NCI-H2107 treated with DMSO at 0.1 percent for 48 hours (cell line): ENCODE measurements around the gene DRICH1.
"Not testable (repeated sequence)": the region's sequence is repeated elsewhere in the genome, so short reads cannot be mapped to it uniquely, and the experiment has no call there.

Experiments
- DNase-seq: peaks from one replicate; lab custom pipeline; 2025; ENCODE audit not compliant: unreplicated experiment; lab: John Stamatoyannopoulos, UW

DRICH1 gene

DNA sequence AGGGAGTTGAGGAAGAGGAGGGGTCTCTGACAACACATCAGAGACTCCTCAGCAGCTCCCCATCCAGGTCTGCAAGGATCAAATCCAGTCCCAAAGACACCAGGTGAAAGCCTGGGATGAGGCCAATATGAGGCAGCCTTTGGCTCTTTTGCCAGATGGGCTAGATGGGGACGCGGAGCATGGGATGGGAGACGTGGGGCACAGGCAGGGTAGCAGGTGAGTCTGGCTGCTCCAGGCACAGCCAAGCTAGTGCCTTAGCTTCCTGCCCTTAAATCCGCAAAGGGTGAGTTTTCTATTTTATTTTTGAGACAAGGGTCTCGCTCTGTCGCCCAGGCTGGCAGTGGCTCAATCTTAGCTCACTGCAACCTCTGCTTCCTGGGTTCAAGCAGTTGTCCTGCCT is 19.6 kb upstream of the DRICH1 start:
- DNase-seq: no peak

- DNase-seq: no peak
These were observed 17.0 kb upstream of the DRICH1 start for GRCh38 chr22:23649071-23649501.

- not testable (repeated sequence) for DNase-seq
These were observed 14.4 kb upstream of the DRICH1 start for GRCh38 chr22:23646526-23646925.

GRCh38 chr22:23640206-23640605 is 8.1 kb upstream of the DRICH1 start:
- not testable (repeated sequence) for DNase-seq

DNA sequence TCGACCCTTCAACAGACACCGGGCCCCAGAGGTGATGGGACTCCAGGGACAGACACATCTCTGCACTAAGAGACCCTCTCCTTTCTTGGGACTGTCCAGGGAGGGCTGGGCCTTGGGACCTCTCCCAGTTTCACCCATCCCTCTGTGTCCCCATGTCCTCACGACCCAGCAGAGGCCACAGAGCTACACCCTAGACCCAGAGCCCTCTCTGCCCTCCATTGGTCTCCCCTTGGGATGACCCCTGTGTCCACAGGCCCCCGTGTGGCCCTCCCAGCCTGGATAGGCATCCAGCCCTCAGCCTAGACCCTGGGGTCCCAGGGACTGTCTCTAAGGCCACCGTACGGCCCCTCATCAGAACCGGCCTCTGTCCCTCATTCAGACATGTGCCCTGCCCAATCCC is 7.5 kb upstream of the DRICH1 start:
- no peak for DNase-seq

- DNase-seq: no peak
These were observed 6.5 kb upstream of the DRICH1 start for GRCh38 chr22:23638611-23639010.

DNA sequence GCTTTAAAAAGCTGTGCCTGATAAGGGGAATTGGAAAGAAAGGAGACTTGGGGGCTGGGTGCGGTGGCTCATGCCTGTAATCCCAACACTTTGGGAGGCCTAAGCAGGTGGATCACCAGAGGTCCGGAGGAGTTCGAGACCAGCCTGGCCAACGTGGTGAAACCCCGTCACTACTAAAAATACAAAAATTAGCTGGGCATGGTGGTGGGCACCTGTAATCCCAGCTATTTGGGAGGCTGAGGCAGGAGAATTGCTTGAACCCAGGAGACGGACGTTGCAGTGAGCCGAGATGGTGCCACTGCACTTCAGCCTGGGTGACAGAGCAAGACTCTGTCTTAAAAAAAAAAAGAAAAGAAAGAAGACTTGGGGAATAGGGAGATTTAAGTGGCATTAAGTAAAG is 3.2 kb upstream of the DRICH1 start:
- not testable (repeated sequence) for DNase-seq

DNA sequence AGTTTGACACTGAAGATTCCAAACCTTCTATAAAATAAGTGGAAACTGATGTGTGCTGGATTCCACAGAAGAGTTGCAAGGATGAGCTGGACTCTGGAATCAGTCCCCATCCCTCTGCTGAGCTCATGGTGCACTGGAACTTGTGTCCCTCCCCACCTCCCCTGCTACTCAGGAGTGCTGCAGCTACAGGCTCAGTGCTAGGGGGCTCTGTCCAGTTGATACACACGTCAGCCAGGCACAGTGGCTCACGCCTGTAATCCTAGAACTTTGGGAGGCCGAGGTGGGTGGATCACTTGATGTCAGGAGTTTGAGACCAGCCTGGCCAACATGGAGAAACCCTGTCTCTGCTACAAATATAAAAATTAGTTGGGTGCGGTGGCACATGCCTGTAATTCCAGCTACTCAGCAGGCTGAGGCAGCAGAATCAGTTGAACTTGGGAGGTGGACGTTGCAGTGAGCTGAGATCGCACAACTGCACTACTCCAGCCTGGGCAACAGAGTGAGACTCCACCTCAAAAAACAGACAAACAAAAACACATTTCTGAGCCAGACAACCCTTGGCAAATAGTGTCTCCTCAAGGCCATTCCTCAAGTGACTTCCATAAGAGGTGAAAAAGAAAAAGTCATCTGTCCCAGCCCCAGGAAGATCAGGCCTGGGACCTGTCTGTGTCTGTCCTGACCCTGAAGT is 3.9 kb downstream of the DRICH1 start:
- not testable (repeated sequence) for DNase-seq

DNA sequence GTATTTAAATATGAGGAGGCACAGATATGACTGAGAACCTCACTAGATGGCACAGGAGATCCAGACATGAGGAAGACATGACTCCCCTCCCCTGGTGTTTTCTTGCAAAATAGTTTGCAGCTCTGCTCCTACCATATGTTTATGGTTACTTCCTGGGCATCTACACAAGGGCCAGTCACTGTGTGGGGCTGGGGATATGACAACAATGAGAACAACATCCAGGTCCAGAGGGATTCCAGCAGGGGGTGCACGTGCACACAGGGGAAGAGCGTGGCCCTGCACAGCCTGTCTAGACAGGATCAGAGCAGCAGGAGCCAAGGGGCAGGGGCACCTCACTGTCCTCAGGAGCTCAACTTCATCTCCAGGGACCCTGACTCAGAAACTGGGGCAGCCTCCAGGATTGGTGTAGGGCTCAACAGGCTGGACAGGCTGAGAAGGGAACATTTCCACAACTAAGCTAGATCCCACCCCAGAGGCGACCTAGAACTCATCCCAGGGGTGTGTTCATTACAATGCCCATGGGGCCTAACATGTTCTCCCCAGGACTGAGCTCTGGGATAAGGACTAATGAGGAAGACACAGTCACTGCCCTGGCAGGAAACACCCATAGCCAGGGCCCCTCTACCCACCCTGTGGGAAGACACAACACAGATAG is 4.6 kb downstream of the DRICH1 start:
- DNase-seq: not testable (repeated sequence)

GRCh38 chr22:23626286-23626975 is 5.7 kb downstream of the DRICH1 start:
- DNase-seq: no peak

- no peak for DNase-seq
These were observed 9.5 kb downstream of the DRICH1 start for GRCh38 chr22:23622634-23623033.

- DNase-seq: not testable (repeated sequence)
These were observed 10.2 kb downstream of the DRICH1 start for GRCh38 chr22:23621916-23622315.

GRCh38 chr22:23621082-23621780 is 10.9 kb downstream of the DRICH1 start:
- DNase-seq: no peak

DNA sequence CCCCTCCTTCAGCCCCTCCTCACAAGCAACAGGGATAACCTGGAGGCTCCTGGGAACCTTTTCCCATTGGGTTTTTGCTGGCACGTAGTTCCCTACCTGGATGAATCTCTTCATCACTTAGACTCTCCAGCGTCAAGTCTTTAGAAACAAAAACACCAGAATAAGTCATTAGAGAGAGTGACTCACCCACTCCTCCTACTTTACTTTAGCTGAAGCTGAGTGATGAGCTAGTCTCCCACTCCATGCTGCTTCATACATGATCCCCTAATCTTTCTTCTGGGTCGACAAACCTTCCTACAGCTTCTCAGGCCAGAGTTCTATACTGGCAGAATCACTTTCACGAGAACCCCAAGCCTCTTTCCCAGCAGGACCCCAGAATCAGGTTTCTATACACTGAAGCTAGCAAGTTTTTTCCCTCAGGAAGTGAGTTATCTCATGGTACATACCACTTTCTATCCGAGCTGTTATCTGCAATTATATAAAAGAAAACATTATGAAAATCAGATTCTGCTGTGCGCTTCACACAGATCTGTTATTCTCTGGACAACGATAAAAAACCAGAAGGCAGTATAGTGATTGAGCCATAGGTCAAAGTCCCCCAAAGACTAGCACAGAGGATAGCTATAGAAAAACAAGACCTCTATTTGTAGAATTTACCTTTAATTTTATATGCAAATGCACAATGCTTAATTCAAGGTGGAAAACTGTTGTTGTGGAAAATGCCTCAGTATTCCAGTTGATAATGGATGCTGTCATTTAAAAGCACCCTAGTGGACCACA is 18.7 kb downstream of the DRICH1 start:
- DNase-seq: no peak

- DNase-seq: no peak
These were observed 21.9 kb downstream of the DRICH1 start for GRCh38 chr22:23609983-23610781.

DNA sequence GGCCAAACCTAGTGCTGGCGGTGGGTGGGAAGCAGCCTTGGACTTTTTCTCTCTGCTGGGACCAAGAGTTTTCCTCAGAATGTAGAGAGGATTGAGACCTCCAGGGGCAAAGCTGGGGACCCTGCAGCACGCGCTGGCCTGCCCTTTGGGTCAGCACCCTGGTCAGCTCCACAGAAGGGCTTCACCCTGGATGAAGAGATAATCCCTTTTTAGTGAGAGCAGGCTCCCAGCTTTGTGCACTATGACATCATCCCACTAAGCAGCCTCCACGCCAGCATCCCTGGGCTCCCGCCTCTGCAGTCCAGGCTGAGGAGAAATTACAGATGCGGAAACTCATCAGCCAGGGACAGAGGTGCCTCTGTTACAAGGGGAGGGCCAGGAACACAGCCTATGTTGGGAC is 23.5 kb downstream of the DRICH1 start:
- DNase-seq: no peak

DNA sequence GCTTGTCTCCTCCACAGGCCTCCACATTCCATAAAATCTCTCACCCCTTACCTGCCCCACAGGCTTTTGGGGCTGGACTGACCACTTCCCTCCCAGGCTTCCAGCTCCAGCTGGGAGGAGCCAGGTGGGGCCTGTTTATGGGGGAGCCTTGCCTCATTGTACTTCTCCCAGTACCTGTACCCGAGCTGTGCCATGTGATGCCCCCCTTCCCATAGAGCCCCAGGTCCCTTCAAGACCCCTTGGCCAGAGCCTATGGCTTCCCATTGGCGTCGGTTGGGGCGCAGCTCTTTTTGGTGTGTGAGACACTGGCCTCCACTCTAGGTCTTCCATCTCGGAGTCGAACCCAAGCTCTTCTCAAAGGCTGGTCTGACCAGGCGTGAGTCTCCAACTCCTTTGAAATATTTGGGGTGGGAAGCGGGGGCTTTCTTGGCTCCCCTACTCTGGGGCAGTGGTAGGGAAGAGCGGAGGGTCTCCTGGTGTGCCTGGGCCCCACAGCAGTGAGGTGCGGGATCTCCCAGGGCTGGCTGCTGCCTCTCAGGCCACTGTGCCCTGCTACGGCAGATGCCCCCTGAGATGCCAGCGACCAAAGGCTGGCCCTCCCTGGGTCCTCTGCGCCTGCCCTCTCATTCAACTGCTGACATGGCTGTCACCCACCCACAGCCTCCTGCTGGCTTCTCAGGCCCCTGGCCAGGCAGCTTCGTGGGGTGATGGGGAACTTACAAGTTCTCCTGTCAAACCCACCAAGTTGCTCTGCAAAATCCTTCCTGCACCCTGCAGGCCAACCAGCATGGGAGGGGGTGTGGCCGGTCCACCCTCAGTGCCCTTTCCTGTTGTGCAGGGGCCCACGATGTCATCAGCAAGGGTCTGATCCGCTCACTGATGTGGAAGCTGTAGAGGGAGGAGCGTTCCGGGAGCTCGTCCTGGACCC is 25.7 kb downstream of the DRICH1 start:
- DNase-seq: no peak

- no peak for DNase-seq
These were observed 27.0 kb downstream of the DRICH1 start for GRCh38 chr22:23604939-23605712.
